ENCODE results near the gene PDIA5.

Gene PDIA5

DNA sequence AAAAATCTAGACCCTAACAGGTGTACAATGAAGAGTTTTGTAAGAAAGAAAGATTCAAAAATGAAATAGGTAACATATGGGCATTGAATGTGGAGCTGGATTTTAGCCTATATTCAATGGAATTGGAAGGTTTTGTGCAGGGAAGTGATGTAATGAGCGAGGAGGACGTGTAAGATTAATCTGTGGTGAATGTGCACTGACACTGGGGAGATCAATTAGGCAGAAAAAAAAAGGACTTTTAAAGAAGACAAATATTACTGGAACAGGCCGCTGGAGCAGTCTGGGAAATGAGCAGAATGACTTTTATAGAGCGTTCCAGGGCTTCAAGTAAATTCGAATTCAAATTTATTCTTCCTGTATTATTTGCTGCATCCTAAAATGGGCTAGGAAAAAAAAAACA is 55.2 kb downstream of the PDIA5 start:
- no peak for DNase-seq

DNA sequence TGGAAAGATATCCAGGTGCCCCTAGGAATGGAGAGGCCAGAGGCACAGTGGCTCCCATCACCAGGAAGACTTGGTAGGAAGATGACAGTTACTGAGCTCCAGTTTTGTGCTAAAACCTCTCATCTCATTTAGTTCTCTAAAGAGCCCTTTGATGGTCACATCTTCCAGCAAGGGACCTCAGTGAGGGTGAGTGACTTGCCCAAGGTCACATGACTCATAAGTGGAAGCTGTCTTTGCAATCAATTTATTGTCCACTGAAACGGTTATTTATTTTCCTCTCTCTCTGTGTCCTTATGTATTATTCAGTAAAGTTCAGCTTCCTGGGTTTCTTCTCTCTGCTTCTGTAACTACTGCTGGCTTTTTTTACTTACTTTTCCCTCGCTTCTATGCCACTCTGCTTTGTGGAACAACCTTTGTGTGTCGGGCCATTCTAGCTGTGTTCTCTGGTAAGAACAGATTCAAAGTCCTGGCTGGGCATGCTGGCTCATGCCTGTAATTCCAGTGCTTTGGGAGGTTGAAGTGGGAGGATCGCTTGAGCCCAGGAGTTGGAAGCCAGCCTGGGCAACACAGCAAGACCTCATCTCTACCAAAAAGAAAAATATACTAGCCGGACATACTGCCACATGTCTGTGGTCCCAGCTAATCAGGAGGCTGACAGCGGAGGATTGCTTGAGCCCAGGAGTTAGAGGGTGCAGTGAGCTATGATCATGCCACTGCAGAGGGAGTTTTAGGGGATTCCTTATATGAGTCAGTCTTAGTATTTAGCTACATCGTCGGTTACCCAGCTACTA is 55.9 kb downstream of the PDIA5 start:
- DNase-seq: no peak

DNA sequence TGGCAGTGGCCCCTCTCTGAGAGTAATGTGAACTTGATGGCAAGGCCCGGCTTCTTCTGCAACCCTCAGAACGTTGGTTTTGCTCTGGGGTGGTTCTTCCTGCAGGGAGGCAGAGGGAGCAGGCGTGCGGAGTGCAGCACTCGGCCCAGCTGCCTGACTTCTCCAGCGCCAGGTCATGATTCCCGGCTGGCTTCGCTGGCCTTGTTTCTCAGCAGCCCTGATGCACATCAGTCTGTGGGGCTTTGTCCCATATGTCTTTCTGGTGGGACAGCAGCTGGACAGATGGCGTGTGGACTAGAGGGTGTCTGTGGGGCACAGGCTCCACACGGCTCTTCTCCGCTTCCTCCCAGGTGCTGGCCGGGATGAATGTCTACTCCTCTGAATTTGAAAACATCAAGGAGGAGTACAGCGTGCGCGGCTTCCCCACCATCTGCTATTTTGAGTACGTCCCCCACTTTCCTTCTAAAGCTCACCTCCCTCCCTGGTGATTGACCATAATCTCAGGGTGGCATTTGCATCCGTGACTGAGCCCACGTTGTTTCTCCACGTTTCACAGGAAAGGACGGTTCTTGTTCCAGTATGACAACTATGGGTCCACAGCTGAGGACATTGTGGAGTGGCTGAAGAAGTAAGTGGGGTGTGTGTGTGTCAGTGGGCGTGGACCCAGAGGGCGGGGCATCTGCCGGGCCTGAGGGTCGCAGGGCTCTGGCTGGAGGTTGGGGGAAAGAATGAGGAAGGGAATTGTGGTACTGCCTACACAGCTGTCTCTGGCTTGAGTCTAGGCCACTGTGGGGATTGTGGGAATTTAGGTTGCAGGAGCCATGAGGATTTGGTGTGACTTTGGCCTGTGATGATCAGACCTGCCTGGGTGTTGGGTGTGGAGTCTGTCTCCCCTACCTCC is 57.1 kb downstream of the PDIA5 start:
- no peak for DNase-seq

DNA sequence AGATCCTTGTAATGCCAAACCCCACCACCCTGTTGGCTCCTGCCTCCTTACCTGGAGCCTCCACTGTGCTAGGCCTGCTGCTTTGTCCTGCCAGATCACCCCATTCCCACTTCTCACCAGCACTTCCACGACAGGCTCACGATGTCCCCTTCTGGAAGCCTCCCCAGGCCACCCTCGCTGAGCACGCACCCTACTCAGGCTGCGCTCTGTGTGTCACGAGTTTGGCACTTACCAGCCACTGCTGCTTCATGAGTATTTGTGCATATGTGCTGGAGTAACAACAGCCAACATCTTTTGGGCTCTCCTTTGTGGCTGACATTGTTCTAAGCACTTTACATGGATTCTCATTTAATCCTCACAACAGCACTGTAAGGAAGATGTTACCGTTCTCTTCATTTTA is 58.1 kb downstream of the PDIA5 start:
- no peak for DNase-seq

DNA sequence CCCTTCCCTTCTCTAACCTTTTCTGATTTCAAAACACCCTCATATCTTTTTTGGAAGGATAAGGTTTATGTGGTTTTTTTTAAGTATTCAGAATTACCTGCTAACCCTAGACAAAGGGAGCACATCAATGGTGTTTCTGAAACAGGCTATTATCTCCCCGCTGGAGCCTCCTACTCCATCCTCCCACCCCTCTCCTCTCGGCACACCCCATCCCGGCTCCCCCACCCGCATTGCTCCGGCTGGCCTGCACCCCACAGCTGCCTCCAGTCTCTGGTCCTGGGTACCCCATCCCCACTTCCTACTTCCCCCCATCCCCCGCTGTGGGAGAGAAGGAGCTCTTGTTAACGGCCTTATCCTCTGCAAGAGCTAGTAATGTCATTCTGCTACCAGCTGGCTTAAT is 59.2 kb downstream of the PDIA5 start:
- no peak for DNase-seq

DNA sequence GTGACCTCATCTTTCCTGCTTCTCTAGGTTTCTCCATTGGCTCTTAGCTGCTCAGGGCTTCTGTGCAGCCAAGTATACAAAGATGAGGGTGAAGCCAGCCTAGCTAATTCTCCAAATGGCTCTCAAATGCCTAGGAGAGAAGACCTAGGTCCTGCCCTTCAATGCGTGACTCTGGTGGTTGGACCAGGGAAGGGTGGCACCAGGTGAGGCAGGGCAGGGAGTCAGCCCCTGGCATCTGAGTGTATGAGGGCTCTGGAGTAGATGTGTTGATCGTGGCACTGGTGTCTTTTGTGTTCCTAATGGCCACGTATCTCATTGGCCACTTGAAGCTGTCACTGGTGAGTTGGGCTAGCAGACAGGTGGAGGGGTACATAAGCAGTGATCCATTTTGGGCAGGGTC is 59.8 kb downstream of the PDIA5 start:
- no peak for DNase-seq

DNA sequence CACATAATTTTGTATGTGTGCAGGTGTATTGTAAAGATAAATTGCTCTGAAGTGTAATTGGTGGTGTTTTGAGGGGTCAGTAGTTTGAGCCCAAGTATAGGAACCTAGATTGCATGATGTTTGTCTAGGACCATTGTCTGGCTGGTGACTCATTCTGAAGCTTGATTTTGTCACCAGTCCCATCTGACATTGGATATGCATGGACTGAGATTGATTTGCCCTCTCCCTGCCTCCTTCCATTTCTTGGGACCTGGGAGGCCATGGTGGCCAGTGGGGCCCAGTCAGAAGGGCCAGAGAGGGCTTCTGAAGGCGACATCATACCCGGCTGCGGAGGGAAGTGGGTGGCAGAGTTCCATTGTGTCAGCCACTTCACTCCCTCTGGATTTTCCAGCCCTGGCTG is 62.3 kb downstream of the PDIA5 start:
- no peak for DNase-seq

DNA sequence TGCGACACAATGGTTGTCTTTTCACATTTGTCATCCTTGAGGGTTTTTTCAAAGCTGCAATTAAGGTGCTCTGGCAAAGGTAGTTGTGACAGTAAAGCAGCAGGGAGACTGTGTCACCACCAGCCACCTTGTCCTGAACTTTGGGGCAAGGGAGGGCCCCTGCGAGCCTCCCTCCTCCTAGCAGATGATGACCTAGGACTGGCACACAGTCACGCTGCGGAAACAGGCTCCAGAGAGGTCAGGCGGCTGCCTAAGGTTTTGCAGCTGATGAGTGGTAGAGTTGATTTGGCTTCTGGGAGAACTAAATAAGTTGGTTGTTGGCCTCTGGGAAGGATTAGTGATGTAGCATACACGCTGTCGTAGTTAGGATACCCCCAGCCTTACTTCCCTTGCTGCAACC is 62.7 kb downstream of the PDIA5 start:
- no peak for DNase-seq

DNA sequence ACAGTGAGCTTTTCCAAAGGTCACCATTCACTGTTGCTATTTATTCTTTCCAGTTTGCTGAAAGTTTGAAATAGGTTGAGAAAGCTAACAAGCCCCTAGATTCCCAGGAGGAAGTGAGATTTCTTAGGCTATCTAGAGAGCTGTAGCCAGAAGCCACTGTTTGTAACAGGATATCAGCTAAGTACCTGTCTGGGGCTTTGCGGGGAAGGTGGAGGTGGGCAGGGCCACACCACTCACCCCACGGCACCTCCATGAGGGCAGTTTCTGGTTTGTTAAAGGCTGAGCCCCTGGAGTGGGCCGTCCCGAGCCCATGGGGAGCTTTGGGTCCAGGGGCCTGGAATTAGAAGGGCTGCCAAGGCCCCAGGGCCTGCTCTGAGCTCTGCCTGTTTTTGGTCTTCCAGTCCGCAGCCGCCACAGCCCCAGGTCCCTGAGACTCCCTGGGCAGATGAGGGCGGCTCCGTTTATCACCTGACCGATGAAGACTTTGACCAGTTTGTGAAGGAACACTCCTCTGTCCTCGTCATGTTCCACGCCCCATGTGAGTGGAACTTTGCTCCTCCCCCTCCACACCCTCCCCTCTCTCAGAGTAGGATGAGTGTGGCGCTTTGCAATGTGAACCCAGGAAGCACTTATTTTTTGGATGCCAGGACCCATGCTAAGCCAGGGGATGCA is 63.4 kb downstream of the PDIA5 start:
- DNase-seq: no peak

DNA sequence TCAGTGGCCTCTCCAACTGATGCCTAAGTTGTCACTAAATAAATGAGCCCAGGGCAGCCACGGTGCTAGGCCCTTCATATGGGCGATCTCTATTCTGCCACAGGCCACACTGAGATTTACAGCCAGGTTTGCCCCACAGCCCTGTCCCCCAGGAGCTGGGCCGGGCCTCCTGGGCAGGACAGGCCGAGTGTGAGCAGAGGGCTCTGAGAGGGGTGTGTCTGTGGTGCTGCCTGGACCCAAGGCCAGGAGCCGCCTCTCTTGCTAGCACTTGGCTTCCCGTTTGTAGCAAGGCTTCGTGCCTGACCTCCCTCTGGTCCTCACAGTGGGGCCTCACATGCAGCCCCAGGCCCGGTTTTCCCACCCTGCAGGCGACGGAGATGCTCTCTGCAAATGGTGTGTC is 67.8 kb downstream of the PDIA5 start:
- no peak for DNase-seq

DNA sequence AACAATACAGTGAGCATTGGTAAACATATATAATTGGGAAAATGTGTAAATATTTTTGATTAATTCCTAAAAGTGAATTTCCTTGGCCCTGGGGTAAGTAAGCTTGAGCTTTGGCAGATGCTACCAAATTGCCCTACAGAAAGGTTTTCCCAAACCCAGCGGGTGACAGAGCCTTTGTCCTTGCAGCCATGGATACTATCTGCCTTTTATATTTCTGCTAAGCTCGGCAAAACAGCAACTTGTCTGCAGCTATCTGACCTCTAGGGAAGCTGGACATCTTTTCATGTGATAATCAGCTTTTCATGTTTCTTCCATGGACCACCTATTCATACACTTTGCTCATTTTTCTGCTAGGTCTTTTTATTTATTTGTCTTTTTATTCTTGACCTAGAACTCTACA is 70.2 kb downstream of the PDIA5 start:
- DNase-seq: no peak

DNA sequence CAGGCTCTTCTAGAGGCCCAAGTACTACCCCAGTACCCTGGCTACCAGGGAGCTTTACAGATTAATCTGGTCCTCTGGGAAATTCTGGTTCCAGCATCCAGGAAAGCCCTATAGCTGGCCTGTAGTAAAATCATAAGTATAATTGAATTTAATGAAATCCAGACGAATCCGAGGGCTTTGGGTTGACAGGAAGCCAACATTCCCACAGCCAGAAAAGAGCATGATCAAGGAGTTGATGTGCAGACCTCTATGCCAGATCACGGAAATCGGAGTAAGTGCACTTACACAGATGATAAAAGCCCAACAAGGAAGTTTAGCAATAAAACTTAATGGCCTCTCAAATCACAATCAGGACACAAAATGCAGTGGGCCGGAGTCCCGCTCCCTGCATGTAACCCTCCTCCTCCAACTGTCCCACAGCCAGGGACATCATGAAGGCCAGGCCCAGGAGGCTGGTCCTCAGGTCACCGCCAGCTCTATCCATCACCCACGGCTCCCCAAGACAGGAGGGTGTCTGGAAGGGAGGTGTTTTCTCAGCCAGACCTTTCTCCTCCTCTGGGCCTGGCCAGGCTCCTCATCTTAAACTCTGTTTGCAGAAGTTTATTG is 72.1 kb downstream of the PDIA5 start:
- no peak for DNase-seq

DNA sequence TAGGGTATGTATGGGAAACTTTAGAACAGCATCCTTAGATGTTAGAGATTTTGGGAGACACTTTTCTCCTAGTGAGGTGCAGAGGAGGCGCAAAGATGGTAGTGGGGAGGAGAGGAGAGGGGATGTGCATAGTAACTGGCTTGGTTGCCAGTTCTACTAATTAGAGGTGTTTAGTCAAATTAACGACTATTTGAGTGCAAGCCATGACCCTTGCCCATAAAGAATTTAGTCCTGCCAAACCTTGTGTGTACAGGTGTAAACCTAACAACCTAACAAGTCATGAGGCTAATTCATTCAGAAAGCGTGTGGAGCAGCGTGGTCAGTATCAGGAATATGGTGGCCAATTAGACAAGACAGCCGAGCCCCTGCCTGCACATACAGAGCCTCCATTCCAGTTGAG is 72.7 kb downstream of the PDIA5 start:
- DNase-seq: no peak

DNA sequence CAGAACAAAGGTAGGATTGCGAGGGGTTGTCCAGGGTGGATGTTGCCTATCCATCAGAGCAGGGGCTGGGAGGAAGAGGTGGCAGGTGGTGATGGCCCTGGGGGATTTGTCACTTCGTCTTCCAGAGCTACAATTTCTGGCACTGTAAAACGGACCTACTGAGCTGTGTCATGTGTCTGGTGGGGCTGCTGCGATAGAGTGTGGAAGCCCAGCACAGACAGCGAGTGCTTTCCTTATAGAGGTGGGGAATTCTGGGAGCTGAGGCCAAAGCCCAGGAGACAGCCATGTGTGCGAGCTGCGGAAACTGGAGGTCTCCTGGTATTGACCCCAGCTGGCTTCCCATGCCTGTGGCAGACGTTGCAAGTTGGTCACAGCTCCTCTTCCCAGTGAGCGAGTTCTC is 73.7 kb downstream of the PDIA5 start:
- DNase-seq: no peak

DNA sequence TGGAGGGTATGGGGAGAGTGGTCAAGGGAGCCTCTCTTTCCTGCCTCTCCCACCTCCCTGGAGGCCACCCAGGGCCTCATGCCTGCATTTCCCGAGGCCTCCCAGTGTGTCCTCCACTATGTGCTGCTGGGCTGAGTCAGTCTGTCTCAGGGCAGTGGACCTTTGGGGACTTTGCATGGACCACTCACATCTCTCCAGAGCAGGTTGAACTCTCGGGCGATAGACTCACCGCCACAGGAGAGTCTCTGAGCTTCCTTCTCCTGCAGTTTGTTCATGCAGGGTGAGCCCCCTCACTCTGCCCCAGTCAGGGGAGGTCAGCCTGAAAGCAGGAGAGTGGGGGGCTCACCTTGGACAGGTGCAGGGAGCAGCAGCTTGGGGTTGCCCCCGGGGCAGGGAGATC is 74.5 kb downstream of the PDIA5 start:
- DNase-seq: no peak

DNA sequence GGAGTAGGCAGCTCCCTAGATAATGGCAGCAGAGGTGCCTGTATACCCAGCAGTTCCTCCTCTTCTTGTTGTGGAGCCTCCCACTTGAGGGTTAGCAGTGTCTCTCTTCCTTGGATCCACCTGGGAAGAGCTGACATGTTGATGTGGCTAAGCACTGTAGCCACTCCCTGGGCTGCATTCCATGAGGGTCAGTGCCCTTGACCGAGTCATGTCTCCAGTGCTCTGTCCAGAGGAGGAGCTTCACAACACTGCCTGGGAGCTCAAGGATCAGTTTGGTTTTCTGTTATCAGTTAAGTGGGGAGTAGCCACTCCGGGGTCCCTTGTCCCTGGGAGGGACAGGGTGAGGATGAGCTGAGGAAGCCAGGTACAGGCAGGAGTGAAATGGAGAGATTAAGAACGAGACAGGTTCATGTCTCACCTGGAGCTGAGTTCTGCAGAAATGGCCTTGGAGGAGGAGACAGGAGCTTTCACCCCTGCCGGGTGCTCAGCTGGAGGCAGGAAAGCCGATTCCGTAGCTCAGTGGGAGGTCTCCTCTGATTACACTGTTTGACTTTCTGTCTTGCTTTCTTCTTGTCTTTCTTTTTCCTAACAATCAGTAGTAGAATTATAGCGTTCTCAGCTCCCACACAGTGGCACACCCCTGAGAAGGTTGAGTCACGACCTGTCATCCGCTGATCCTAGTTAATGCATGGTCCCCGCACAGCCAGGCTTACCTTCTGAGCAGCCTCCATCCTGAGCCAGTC is 77.0 kb downstream of the PDIA5 start:
- DNase-seq: no peak

DNA sequence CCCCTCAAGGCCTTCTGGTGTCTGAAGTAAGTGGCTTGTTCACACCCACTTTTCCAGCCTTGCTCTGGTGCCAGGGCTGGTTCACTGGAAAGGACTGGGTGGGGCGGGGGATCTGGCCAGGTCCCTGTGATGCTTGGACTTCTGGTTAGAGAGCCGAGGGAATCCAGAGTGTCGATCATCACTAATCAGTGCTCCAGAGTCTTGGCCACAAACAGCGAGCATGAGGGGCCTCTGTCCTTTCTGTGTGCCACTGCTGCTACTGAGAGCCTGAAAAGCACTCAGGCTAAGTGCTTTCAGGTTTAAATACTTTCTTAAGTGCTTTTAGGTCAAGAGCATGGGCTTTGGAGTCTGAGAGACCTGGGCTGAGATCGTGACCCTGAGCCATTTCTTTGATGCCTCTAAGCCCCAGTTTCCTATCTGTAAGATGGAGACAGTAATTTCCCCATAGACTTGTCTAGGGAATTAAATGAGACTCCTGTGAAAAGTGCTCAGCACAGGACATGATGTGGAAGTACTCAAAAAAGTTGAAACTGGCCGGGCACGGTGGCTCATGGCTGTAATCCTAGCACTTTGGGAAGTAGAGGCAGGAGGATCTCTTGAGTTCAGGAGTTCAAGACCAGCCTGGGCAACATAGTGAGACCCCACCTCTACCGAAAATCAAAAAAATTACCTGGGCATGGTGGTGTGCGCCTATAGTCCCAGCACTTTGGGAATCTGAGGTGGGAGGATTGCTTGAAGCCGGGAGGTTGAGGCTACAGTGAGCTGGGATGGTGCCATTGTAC is 81.1 kb downstream of the PDIA5 start:
- no peak for DNase-seq

DNA sequence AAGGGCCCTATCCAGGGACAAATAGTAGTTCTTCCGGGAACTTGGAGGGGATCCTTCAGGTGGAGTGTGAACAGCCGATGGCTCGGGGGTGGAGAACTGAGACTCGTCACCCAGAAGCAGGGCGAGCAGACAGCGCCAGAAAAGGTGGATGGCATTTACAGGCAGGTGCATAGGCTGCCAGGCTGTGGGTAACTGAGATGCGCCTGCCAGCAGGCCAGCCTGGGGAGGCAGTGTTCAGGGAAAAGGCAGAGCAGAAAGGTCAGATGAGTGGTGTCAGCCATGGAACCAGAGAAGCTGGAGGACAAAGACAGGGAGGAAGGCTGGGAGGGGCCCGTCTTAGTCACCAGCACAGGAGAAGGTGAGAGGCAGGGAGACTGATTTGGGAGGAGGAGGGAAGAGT is 81.9 kb downstream of the PDIA5 start:
- DNase-seq: no peak

DNA sequence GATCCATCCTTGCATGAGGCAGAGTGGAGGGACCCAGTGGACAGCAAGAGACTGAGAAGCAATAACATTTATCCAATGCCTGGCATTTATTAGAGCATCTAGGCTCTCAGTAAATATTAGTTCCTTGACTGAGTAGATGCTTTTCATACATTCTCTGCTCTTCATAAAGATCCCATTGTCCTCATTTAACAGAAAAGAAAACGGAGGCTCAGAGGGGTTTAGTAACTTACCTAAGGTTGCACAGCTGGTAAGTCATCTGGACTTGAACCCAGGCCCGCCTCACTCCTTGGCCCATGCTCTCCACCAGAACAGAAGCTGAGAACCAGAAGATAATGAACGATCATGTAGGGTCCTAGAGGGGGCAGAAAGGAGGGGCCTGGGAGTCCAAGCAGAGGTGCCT is 82.7 kb downstream of the PDIA5 start:
- no peak for DNase-seq

DNA sequence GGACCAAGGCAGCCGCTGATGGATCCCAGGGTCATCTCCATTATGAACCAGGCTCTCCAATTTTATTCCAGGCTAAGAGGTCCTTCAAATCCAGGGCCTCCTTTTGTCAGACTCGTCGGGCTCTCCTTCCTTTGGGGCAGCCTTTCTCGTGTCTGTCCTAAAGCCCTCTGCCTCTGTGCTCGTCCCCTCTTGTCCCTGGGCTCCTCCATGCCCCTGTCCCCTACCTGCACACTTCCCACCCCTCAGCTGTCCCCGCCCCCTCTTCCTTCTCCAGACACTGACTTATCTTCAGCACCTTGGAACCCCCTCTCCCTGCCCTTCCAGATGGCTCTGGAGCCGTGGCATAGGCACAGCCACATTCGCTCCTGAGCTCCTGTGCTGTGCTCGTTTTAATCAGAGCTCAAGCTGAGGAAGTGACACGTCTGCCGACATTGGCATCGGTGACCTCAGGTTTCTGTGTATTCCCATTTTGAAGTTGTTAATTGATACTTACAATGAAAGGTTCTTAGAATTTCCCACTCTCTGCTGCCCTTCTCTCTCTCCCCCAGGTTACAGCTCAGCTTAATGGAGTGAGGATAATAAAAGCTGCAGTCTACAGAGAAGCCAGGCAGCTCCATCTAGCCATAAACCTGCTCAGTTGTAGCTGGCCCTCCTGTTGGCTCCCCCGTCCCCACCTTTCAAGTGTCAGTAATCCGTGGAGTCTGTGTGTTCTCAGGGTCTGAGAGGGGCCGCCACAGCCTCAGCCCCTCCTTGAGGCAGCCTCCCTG is 83.8 kb downstream of the PDIA5 start:
- DNase-seq: no peak

DNA sequence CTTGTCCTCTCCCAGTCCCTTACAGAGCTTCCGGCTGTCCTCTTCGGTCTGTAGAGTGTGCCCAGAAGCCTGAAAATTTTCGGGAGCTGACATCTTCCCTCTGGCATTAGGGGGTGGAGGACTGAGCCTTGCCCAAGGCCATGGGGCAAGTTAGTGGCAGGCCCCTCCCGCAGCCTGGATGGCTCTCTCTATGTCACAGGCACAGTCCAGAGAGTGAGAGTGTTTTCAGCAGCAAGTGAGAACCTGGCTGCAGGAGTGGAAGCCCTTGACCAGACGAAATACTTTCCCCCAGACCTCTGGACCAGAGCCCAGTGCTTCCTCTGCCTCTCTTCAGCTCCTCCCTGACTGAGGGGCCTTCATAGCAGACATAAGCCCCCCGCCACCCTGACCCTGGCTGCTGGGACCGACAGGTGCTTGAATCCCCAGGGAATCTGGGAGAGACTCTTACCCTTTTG is 84.5 kb downstream of the PDIA5 start:
- no peak for DNase-seq
